HG03066 (cell line): ENCODE data around the gene REPS2.
"Not testable (repeated sequence)": the region's sequence is repeated elsewhere in the genome, so short reads cannot be mapped to it uniquely, and the experiment has no call there.

Experiments
- ATAC-seq: cut with Tn5 transposase; IDR thresholded peaks from one replicate; pipeline ENCODE4 v1.9.1; 2021; ENCODE audit warnings: low read depth; ENCODE audit not compliant: unreplicated experiment

Gene REPS2

DNA sequence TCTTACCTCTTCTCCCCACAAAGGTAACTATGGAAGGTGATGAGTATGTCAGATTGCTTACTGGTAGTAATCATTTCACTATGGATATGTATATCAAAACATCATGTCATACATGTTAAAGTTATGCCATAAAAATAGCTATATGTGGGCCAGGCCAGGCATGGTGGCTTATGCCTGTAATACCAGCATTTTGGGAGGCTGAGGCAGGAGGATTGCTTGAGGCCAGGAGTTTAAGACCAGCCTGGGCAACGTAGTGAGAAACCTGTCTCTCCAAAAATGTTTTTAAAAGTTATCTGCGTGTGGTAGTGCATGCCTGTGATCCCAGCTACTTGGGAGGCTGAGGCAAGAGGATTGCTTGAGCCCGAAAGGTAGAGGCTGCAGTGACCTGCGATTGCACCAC, 16.2 kb downstream of the REPS2 start:
- not testable (repeated sequence) for ATAC-seq

DNA sequence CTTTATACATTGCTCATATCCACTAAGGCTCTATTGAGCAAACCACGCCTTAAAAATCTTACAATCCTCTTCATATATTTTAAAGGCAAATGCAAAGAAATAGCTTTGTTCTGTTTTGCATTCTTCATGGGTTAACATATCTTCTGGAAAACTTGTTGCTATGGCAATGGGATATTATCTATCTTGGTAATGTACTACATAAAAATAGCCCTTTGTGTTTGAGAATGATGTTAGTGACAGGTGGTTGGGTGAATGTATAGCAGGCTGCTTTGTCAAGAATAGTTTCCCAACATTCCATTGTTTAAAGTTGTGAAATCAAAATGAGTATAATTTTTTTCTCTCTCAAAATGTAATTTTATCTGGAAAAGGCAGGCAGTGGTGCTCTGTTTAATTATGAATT, 16.8 kb downstream of the REPS2 start:
- no peak for ATAC-seq

DNA sequence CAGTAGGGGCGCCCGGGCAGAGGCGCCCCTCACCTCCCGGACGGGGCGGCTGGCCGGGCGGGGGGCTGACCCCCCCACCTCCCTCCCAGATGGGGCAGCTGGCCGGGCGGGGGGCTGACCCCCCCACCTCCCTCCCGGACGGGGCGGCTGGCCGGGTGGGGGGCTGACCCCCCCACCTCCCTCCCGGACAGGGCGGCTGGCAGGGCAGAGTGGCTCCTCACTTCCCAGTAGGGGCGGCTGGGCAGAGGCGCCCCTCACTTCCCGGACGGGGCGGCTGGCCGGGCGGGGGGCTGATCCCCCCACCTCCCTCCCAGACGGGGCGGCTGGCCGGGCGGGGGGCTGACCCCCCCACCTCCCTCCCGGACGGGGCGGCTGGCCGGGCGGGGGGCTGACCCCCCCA, 18.5 kb downstream of the REPS2 start:
- ATAC-seq: not testable (repeated sequence)

DNA sequence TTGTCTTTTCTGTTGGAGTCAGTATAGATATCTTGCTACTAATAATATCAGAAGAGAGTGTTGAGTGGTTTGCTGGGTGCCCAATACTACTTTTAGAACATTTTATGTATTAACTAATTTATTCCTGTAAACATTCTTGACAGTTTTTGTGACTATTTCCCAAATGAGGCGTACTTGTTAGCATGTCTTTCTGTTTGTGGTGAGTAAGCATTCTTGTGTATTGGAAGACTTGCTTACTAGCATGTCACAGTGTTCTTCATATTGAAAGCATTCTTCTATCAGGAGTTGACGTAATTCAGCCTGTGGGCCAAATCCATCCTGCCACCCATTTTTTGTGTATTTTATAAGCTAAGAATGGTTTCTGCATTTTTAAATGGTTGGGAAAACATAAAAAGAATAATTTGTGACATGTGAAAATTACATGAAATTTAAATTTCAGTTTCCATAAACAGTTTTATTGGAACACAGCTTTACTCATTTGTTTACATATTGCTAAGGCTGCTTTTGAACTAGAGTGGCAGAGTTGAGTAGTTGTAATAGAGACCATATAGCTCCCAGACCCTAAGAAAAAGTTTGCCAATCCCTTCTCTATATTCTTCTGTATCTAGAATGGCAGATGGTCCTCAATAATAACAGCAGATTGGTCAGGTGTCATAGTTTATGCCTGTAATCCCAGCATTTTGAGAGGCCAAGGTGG, 20.4 kb downstream of the REPS2 start:
- no peak for ATAC-seq

DNA sequence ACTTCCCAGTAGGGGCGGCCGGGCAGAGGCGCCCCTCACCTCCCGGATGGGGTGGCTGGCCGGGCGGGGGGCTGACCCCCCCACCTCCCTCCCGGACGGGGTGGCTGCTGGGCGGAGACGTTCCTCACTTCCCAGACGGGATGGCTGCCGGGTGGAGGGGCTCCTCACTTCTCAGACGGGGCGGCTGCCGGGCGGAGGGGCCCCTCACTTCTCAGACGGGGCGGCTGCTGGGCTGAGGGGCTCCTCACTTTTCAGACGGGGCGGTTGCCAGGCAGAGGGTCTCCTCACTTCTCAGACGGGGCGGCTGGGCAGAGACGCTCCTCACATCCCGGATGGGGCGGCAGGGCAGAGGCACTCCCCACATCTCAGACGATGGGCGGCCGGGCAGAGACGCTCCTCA, 22.3 kb downstream of the REPS2 start:
- ATAC-seq: not testable (repeated sequence)

DNA sequence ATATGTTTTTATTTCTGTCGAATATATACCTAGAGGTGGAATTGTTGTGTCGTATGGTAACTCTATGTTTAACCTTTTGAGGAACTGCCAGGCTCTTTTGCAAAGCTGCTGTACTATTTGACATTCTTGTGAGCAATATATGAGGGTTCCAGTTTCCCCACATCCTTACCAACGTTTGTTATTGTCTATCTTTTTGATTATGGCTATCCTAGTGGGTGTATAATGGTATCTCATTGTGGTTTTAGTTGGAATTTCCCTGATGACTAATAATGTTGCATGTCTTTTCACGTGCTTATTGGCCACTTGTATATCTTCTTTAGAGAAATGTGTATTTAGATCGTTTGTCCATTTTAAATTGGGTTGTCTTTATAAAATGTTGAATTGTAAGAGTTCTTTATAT, 24.5 kb downstream of the REPS2 start:
- no peak for ATAC-seq

DNA sequence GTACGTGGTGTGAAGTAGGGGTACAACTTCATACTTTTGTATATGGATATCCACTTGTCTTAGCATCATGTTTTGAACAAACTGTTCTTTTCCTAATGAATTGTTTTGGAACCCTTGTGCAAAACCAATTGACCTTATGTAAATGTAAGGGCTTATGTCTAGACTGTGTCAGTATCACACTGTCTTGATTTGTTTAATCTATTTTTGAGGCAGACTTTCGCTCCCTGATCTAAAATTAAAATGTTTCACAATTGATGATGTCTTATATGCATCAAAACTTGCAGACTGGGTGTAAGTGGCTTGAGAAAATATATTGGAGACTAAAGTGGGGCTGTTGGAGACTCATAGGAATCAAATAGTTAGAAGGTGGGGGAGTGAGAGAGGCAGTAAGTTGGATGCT, 25.2 kb downstream of the REPS2 start:
- ATAC-seq: no peak

DNA sequence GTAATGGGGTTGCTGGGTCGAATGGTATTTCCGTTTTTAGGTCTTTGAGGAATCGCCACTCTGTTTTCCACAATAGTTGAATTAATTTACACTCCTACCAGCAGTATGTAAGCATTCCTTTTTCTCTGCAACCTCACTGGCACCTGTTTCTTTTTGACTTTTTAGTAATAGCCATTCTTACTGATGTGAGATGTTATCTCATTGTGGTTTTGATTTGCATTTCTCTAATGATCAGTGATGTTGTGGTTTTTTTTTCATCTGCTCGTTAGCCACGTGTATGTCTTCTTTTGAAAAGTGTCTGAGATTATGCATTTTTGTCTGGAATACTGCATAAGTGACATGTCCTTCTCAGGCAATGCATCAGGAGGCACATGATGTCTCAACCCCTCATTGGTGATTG, 28.8 kb downstream of the REPS2 start:
- ATAC-seq: no peak

DNA sequence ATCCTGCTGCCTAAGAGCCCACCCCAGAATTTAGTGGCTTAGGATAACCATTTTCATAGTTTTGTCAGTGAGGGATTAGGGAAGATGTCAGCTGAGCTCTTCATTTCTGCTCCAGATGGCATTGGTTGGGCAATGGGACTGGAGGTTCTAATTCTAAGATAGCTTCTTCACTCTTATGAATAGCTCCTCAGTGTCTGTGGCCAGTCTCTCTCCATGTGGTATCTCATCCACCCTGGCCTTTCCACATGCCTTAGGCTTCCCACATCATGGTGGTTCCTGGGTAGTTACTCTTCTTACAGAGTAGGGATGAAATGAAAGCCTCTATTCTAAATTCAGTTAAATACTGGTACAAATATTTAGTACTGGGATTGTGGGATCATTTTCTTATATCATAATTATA, 31.3 kb downstream of the REPS2 start:
- ATAC-seq: no peak

DNA sequence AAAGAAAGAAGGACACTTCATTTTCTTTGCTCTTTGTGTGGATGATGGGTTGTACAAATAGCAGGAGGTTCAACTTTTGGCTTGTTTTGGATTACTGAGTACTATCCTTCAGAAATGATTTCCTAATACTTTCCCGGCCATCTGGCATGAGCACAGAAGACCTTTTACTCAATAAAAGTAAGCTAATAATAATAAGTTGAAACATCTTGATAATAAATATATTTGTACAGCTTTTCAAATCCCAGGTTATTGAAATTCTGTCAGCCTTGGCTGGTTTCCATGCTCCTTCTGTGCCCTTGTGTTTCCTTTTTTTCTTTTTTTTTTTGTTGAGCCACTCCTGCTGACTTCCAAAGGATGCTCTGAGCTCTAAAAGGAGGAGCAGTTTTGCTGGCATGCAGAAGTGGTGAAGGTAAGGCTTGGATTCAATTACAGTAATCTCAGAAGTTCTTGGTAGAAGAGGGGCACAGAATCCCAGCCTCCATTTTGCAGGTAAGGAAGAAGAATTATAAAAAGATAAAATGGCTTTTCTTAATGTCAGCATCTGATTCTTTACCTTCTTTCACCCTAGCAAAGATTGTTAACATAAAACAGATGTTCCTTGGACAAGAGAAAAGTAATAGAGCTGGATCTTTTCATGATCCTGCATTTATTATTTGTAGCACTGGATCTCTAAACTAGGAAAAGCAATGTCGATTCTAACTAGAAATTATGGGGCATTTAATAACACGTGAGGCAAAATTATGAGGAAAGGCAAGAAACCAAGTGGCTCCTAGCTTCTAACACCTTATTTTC, 31.9 kb downstream of the REPS2 start:
- ATAC-seq: no peak

DNA sequence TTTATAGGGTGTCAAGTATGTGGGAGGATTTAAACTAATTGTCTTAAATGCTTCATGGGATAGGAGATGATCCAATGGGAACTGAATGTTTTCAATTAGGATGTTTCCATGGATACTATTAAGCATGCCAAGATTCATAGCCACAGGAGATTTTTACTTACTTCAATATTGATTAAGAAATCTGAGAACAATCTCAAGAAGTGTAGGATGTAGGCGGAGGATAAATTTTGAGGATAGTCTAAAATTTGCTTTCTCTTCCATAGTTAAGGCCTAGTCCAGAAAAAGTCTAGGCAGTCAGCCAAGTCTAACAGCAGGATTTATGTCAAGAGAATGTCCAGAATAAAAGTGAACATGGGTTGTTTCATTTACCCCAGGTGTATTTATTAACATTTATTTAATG, 32.8 kb downstream of the REPS2 start:
- ATAC-seq: no peak

DNA sequence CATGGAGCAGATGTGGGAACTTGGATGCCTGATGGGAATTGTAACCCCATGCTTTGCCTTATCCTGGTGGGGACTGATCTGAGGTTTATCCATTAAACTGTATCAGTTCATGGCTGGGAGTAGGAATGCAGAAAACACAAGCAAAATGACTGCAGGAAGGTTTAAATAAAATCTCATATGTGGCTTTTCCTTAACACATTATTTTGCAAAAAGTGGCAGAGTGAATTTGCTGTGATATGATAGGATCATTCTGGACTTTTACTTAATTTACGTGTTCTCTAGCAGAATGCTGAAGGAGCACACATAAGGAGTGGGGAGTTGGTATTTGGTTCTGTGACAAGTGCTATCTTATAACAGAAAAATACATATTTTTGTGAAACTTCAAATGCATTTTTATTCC, 34.8 kb downstream of the REPS2 start:
- no peak for ATAC-seq

DNA sequence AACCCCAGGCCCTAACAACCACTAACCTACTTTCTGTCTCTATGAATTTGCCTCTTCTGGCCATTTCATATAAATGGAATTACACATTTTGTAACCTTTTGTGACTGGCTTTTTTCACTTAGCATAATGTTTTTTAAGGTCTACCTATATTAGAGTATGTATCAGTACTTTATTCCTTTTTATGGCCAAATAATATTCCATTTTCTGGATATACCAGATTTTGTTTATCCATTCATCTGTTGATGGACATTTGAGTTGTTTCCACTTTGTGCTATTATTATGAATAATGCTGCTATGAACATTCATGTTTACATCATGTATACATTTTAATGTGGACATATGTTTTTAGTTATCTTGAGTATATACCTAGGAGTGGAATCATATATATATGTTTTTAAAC, 35.5 kb downstream of the REPS2 start:
- ATAC-seq: no peak

DNA sequence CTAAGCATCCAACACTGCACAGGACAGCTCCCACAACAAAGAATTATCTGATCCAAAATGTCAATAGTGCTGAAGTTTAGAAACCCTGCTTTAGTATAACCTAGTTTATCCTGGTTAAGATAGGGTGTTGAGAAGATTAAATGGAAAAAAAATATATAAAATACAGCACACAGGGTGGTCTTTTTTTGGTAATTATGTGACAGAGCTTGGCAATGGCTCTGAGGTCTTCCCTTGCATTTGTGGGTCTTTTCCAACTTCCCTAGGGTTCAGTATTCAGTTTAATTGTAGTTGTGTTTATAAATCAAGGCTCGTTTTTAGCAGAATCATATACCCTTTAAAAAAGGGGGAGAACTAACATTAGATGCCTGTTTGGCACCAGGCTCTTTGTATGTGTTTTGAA, 36.6 kb downstream of the REPS2 start:
- ATAC-seq: no peak

DNA sequence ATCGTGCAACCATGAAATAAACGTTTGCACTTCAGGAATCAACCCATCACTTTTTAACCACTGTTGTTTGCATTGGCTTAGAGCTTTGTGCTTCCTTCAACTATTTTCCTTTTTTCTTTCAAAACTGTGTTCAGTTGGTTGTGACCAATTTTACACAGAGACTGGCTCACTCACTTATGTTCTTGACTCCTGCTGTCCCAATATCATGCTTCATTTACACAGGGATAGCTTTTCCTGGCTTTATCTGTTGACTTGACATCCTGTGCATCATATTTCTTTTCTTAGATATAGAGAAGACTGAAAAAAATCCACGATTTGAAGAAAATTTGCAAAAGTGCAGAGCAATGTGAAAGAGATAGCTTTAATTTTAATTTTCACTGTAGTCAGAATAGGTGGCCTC, 38.8 kb downstream of the REPS2 start:
- ATAC-seq: no peak

DNA sequence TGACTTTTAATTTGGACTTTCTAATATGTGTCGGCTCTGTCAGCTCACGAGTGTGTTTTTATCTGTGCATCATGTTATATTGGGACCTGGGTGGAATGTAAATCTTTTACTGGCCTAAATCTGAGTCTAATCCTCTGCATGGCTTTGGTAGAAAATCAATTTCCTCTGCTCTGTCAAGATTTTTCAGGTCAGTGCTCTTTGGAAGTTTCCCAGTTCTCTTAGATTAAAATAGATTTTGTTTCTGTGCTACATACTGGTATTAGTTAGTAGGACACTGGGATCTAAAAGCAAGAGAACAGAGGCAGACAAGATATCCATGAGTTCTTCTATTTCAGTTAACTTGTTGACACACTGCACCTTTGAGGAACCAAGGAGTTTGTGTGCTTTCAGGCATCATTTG, 39.7 kb downstream of the REPS2 start:
- no peak for ATAC-seq

DNA sequence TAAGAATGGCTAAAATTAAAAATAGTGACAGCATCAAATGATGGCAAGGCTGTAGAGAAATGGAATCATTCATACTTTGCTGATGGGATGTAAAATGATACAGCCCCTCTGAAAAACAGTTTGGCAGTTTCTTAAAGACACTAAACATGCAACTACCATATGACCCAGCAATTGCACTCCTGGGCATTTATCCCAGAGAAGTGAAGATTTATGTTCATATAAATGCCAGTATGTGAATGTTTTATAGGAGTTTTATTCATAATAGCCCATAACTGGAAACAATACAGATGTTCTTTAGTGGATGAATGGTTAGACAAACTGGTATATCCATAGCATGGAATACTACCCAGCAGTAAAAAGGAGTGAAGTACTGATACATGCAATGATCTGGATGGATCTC, 43.3 kb downstream of the REPS2 start:
- ATAC-seq: no peak

DNA sequence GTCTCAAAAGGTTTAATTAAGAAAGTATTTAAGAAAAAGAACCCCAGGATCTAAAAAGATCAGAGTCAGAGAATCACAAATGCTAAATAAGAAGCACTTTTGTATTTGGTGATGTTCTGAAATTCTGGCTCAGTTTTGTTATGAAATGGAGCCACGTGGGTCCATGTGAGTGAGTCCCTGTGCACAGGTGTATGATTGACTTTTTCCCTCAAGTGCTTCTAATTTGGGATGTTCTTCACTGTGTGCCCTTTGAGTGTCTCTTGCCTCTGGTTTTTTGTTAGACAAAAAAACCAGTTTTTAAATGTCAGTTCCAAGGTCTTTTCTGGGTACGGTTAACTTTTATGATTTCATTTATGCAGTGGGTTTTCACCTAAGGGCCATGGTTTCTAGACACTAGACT, 44.4 kb downstream of the REPS2 start:
- no peak for ATAC-seq

DNA sequence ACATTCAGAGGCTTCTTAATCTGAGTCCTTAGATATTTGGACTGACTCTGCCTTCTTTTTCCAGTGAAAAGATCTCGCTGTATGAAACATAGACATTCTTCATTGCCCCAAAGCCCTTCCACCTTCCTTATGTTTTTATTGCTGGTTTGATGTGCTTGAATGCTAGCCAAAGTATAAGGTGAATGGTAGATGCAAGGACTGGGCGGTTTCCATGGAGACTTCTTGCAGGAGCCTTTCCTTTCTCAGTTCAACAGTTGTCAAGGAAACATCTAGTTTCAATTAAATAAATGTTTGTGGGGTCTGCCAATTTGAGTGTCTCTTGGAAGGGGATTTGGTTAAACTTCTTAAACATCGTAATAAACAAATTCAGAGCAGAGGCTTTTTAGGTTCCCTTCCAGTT, 46.0 kb downstream of the REPS2 start:
- ATAC-seq: no peak

DNA sequence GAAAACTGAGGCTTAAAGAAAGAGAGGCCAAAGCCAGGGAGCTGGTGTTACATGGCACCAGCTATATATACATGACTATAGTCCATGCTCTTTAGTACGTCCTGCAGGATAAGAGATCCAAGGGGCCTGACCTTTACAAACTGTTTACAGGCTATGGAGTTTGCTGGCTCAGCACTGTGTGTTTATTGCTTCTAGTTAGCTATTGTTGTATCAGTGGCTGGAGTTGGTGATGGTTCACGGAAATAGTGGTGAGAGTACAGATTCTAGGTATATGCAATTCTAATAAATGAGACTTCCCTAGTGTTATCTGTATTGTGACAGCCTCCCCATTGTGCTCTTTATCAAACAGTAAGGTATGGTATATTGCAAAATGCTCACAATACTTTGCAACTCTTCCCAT, 46.5 kb downstream of the REPS2 start:
- no peak for ATAC-seq

DNA sequence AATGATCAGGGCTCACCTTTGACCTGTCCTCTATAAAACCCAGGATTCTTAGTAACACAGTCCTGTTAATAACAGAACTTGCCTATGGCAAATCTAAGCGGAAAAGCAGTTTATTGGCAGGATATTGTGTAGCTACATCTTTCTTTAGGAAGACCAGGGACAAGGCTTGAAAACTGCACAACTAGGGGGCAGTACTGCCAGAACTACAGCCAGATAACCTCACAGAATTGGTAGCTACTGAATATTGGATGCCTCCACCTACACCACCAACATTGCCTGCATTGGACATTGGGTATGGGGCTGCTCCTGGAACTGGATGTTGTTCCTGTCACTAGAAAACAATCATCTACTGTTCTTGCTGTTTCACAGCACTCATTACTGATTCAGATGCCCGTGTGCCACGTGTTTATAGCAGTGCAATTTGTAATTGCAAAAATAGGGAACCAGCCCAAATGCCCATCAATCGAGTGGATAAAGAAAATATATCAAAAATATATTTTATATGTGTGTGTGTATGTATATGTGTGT, 47.4 kb downstream of the REPS2 start:
- ATAC-seq: no peak

DNA sequence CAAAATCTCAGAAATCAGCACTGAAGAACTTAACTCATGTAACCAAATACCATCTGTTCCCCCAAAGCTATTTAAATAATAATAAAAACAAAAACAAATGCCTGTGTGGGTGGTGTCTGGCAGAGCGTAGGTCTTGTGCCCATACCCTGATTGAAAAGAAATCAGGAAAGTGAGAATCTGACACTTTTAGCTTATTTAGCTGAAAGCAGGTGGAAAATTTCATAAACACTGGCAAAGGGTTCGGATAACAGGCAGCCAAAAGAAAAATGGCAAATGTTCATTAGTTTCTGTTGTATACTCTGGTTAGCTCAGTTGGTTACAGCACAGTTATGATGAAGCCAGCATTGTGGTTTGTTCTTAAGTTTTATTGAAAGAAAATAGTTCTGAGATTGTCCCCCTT, 48.3 kb downstream of the REPS2 start:
- ATAC-seq: no peak
